ENCODE measurements around the gene TIMP3.

DNA sequence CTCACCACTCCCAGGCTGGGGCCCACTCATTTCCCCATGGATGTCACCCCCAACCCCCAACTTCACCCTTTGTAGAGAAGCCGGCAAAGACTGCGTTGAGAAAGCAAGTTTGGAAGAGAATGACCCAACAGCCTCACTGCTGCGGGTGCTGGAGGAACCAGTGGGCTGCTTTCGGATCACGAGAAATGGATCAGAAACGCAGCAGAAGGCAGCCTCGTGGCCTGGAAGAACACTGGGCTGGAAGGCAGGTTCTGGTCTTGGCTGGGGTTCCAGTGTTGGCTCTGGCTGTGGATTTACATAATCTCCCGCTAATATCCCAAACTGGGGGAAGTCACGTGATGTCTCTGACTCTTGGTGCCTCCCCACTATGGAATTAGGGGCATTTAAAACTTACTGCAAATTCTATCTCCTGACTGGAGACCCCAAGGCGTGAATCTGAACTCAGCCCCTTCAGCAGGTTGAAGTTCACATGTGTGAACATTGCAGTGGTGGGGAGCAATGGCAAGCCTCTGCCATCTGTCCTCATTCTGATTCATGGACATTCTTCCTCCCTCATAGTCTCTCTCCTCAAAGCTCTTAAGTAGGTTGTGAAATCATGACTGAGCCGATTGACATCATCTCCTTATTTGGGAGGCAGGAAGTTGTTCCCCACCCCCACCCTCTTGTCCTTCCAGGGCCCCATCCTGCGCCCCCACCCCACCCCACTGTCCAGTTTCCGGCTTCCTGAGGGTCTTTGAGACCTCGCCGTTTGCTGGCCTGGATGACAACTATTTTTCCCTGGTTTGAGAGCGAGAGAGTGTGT lies 37.0 kb upstream of the TIMP3 start:
- TF ChIP-seq, protein P1, sequence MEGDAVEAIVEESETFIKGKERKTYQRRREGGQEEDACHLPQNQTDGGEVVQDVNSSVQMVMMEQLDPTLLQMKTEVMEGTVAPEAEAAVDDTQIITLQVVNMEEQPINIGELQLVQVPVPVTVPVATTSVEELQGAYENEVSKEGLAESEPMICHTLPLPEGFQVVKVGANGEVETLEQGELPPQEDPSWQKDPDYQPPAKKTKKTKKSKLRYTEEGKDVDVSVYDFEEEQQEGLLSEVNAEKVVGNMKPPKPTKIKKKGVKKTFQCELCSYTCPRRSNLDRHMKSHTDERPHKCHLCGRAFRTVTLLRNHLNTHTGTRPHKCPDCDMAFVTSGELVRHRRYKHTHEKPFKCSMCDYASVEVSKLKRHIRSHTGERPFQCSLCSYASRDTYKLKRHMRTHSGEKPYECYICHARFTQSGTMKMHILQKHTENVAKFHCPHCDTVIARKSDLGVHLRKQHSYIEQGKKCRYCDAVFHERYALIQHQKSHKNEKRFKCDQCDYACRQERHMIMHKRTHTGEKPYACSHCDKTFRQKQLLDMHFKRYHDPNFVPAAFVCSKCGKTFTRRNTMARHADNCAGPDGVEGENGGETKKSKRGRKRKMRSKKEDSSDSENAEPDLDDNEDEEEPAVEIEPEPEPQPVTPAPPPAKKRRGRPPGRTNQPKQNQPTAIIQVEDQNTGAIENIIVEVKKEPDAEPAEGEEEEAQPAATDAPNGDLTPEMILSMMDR (conservative IDR thresholded peaks at IDR 0.05; ENCODE audit: low read depth, low read length): no peak
- TF ChIP-seq EZH2 (IDR thresholded peaks at IDR 0.05; ENCODE audit: borderline replicate concordance, low read depth, low read length, poor library complexity, severe bottlenecking): no peak

Data from A673 (cell line).